NCI-H2196 (cell line): ENCODE measurements around the gene SLC50A1.
"Not testable (repeated sequence)": the region's sequence is repeated elsewhere in the genome, so short reads cannot be mapped to it uniquely, and the experiment has no call there.

Experiments
- DNase-seq: peaks from one replicate; lab custom pipeline; 2025; ENCODE audit not compliant: unreplicated experiment; lab: John Stamatoyannopoulos, UW

Gene SLC50A1

GRCh38 chr1:155134322-155134721 is 1.3 kb upstream of the SLC50A1 start:
- no peak for DNase-seq

GRCh38 chr1:155134880-155135414 is 705 bp upstream of the SLC50A1 start:
- peak; percentile 61 for DNase-seq

- no peak for DNase-seq
Observed at GRCh38 chr1:155136748-155137147, 1.1 kb downstream of the SLC50A1 start.

DNA sequence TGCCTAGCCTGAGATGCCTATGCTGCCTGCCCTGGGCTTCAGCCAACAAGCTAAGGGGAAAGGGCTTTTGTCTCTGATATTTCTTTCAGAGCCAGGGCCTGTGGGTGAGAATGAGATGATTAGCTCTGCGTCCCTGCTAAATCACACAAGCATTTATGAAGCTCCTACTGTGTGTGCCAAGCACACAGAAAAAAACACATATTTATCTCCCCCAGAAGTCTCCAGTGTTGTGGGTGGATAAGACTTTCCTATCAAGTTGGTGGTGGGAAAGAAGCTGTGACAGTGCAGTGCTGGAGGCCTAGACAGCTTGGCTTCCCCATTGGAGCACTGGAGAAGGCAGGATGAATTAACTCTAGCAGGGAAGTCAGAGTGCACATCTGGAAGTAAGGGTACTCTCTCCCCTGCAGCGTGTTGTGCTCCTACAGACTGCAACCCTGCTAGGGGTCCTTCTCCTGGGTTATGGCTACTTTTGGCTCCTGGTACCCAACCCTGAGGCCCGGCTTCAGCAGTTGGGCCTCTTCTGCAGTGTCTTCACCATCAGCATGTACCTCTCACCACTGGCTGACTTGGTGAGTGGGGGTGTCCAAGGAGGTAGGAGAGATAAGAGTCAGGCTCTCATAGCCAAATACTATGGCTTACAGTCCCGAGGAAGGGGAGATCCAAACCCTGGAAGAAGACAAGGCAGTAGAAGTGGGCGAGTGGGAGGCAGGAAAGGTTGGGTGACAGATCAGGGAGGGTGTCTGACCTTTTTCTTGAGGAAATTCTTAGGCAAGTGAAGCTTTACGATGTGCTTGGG is 1.7 kb downstream of the SLC50A1 start:
- DNase-seq, result no peak

- DNase-seq, result peak; percentile 87
Observed at GRCh38 chr1:155139895-155140629, 4.4 kb downstream of the SLC50A1 start, which contains the start of gene DPM3. Gene DPM3, minus strand, starts transcription at chr1:155140531. Its CDS starts 291 bp downstream, at chr1:155140240.

DNA sequence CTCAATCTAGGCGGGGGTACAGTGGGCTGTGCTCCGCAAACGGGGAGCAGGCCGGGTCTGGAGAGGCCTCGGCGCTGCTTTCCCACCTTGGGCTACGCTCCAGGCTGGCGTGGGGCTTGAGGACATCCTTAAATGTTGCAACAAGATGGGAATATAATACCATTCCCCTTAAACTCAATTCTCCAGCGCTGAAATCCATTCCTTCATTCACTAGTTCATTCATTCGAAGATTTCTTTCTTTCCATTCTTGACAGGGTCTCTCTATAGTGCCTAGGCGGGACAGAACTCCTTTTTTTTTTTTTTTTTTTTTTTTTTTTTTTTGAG is 4.9 kb downstream of the SLC50A1 start:
- DNase-seq, result no peak

GRCh38 chr1:155141749-155142148 is 6.1 kb downstream of the SLC50A1 start:
- no peak for DNase-seq

DNA sequence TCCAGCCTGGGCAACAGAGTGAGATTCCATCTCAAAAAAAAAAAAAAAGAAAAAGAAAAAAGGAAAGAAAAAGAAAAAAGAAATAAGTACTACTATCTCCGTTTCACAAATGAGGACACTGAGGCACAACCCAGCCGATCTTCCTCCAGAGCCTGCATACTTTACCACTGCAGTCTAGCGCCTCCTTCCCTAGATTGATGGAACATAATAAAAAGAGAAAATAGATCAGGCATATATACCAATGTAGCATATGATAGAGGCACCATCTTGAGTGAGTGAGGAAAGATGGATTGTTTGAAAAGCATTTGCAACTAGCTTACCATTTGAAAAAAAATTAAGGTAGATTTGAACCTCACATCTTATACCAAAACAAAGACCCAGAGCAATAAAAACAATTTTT is 9.8 kb downstream of the SLC50A1 start:
- no peak for DNase-seq

GRCh38 chr1:155155996-155156643 is 20.5 kb downstream of the SLC50A1 start:
- DNase-seq, result not testable (repeated sequence)

GRCh38 chr1:155158991-155159390 is 23.3 kb downstream of the SLC50A1 start:
- no peak for DNase-seq

DNA sequence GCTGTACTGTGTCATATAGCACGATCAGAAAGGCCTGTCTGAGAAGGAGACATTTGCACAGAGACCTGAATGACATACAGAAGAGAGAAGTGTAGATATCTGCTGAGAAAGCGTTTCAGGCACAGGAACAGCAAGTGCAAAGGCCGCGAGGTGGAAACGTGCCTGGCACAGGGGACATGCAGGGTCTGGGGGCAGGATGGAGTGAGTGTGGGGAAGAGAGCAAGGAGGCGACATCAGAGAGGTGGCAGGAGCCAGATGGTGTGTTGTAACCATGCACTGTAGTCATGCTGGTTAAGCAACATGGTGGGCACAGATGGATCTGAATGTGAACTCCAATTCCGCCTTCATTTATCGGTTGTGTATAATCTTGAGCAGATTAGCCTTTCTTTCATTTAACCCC is 24.5 kb downstream of the SLC50A1 start:
- DNase-seq, result no peak

DNA sequence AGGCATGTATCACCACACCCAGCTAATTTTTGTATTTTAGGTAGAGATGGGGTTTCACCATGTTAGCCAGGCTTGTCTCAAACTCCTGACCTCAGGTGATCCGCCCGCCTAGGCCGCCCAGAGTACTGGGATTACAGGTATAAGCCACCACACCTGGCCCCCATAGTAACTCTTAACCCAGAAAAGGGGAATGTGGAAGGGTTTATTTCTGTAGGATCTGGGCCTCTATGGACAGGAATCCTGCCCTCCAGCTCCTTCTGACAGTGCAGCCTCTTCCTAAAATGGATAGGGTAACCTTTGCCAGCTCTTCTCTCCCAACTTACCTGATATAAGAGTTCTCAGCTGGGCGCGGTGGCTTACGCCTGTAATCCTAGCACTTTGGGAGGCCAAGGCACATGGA is 27.0 kb downstream of the SLC50A1 start:
- not testable (repeated sequence) for DNase-seq

DNA sequence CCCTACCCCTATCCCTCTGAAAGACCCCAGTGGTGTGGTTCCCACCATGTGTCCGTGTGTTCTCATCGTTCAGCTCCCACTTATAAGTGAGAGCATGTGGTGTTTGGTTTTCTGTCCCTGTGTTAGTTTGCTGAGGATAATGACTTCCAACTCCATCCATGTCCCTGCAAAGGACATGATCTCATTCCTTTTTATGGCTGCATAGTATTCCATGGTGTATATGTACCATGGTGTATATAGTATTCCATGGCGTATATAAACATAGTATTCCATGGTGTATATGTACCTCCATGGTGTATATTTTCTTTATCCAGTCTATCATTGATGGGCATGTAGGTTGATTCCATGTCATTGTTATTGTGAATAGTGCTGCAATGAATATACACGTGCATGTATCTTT is 28.1 kb downstream of the SLC50A1 start:
- not testable (repeated sequence) for DNase-seq

DNA sequence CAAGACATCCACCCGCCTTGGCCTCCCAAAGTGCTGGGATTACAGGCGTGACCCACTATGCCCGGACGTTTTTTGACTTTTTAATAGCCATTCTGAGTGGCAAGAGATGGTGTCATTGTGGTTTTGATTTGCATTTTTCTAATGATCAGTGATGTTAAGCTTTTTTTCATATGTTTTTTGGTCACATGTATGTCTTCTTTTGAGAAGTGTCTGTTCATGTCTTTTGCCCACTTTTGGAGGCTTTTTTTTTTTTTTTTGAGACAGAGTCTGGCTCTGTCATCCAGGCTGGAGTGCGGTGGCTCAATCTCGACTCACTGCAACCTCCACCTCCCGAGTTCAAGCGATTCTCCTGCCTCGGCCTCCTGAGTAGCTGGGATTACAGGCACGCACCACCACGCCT is 29.0 kb downstream of the SLC50A1 start:
- not testable (repeated sequence) for DNase-seq

GRCh38 chr1:155166051-155166470 is 30.4 kb downstream of the SLC50A1 start:
- DNase-seq, result no peak

- DNase-seq, result peak; percentile 63
Observed at GRCh38 chr1:155166471-155167165, 31.0 kb downstream of the SLC50A1 start.

- DNase-seq, result peak; percentile 93
Observed at GRCh38 chr1:155167166-155168104, 31.8 kb downstream of the SLC50A1 start.

GRCh38 chr1:155168105-155168445 is 32.4 kb downstream of the SLC50A1 start:
- DNase-seq, result not testable (repeated sequence)

- no peak for DNase-seq
Observed at GRCh38 chr1:155168456-155169210, 33.0 kb downstream of the SLC50A1 start.
